ENCODE data around the gene DMPK.
A peak's percentile ranks its signal among the peaks of the same experiment; 100 is the strongest.

The DMPK gene, protein sequence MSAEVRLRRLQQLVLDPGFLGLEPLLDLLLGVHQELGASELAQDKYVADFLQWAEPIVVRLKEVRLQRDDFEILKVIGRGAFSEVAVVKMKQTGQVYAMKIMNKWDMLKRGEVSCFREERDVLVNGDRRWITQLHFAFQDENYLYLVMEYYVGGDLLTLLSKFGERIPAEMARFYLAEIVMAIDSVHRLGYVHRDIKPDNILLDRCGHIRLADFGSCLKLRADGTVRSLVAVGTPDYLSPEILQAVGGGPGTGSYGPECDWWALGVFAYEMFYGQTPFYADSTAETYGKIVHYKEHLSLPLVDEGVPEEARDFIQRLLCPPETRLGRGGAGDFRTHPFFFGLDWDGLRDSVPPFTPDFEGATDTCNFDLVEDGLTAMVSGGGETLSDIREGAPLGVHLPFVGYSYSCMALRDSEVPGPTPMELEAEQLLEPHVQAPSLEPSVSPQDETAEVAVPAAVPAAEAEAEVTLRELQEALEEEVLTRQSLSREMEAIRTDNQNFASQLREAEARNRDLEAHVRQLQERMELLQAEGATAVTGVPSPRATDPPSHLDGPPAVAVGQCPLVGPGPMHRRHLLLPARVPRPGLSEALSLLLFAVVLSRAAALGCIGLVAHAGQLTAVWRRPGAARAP

DNA sequence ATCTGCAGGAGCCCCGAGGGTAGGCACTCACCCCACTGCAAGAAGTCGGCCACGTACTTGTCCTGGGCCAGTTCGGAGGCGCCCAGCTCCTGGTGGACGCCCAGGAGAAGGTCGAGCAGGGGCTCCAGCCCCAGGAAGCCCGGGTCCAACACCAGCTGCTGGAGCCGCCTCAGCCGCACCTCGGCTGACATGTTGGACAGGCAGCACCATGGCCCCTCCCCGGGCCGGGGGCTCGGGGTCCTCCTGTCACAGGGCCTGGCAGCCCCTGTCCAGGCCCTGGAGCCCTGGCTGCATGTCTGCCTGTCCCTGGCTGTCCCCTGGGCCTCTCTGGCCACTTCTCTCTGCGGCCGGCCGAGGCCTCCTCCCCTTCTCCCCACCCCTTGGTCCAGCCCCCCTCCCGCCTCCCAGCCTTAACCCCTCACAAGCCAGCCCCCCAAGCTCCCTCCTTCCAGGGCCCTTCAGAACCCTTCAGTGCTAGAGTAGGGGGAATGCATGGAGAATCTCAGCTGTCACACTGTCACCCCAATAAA is at the start of gene DMPK:
Gene DMPK (minus strand): TSS at position 329 of the 530 bp plus-strand sequence. CDS start 138 bp downstream, at position 191.
- no peak for DNase-seq

DNA sequence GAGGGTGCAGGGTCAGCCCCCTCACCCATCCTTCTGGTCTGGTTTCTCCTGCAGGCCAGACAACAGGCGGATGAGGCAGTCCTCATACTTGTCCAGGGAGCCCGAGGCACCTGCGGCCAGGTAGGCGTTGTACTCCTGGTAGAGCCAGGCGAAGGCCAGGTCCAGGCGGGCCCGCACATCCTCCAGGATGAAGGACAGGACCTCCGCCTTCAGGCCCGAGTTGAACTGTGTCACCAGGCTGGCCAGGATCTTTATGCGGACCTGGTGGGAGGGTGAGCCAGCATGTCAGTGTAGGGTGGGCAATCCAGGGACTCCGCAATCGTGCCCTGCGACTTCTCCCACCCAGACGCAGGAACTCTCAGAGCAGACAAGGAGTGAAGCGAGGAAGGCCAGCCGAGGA is 46.7 kb upstream of the DMPK start:
- no peak for DNase-seq

DNA sequence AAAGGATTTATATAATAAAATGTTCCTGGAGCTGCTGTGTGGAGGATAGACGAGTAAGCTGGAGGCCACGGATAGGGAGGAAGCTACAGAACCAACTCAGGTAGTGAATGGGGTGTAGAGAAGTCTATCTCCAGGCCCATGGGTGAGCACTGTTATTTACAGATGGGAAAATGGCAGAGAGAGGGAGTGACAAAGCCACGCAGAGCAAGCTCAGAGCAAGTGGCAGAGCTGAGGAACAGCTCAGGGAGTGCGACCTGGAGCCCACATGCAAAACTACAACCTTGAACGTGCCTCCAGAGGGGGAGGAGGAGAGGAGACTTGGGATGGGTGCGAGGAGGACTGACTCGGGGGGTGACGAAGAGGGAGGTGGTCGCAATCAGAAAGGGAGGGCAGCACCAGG is 46.2 kb upstream of the DMPK start:
- DNase-seq = no peak

DNA sequence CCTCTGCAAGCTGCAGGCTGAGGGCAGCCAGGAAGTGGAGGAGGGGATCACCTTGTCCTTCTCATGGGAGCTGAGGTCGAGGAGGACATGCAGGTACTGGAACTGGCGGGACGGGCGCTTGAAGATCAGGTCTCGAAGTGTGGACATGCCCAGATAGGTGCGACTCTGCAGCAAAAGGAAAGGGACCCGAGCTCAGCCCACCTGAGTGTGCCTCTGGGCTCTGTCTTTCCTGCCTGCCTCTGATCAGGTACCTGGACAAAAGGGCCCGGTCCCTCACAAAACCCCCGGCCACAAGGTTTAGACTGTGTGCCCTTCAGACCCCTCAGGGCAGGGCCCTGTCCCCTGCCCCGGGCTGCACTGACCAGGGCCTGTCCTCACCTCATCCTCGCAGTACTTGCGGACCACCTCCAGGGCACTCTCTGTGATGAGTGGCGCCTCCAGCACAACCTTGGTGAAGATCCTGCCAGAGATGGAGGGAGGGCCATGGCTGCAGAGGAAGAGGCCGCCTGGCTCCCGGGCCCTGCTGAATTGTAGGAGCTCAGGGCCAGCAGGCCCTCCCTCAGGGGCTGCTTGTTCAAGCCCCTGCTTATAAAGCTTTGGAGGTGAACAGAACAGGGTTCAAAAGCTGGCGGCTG is 45.3 kb upstream of the DMPK start:
- DNase-seq = no peak

DNA sequence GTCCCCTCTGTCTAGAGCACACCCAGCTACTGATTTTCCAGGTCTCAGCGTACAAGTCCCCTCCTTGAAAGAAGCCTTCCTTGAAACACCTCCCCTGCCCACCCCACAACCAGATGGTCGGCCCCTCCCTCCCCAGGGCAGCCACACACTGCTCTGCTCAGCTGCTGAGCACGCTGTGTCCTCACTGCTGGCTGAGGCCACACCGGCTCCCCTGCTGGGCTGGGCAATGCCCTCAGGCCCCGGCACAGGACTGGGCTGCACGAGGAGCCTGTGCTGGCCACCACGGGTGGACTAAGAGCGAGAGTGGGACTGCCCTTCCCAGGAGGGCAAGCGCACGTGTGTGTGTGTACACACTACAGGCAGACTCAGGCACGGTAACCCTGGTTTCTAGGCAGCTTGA is 44.6 kb upstream of the DMPK start:
- no peak for DNase-seq

DNA sequence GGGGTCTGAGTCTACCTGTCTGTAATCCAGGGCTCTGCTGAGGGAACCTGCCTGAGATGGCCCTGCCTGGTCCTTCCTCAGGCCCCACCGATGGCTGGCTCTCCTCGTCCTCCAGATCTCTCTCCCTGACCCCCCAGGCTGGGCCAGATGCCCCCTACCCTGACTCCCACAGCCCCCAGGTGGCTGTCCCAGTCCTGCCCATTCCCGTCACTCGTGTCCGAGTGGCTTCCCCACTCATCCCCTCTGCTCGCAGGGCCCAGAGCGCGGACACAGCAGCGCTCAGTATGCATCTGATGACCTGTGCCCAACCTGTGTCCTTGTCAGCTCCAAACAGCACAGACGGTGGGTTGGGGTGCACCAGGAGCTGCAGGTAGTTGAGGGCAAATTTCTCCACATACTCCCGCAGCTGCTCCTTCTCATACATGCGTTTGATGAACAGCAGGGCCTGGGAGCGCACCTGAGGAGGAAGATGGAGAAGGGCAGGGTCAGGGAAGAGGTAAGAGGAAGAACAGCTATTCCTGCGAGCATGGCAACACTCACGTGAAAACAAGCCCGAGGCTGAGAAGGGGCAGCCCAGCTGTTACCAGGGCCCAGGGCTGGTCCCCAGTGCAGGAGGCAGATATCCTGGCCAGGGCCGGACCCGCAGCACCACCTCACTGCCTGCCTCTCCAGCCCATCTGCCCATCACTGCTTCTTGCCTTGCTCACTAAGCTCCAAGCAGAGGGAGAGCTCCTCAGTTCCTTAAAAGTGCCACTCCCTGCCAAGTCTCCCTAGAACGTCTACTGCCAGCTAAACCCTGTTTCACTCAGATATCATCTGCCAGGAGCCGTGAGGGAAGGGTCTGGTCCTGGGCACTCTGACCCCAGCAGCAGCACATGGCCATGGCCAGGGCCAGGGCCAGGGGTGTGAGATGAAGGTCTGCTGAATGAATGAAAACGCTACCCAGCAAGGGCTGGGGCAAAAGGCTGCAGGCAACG is 43.9 kb upstream of the DMPK start:
- no peak for DNase-seq

DNA sequence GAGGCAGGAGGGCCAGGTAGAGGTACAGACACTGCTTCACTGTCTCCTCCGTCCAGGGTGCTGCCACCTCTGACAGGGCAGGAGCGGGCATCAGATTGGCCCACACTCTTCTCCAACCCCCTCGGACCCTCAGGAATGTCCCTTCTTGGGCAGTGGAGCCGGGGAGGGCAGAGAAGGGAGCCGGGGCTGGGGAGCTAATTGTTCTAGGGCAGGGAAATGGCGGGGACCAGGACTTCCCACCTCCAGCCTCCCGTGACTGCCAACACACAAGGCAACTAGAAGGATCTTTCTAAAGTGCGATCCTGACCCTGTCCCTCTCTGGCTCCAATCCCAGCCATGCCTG is 42.9 kb upstream of the DMPK start:
- no peak for DNase-seq

DNA sequence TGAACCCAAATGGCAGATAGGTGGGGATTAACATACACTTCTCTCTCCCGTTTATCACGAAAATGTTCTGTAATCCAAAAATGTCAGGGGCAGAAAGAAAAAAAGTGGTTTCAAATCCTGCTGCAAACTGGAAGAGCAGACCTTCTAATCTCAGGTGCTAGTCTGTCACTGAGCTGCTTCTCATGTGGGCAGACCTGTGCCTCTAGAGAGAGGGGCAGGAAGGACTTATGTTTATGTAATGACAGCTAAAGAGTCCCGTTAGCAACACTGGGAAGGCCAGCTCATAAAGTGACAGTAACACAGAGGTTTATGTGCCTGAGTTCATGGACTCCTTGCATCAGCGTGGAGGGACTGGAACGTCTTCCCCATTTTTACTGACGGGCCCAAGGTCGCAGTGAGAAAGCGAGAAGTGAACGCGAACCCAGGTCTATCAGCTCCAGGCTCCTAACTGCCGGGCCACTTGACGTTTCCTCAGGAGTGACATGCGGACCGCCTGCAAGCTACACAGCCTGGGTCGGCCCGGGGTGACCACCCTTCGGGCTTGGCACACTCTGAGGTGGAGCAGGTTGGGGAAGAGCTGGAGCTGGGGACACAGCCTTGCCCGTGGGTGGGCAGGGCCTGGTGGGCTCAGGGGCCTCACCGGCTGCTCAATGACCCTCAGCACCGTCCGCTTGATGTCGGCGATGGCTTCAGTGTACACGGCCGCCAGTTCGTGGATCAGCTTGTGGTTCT is 42.4 kb upstream of the DMPK start:
- DNase-seq = no peak

DNA sequence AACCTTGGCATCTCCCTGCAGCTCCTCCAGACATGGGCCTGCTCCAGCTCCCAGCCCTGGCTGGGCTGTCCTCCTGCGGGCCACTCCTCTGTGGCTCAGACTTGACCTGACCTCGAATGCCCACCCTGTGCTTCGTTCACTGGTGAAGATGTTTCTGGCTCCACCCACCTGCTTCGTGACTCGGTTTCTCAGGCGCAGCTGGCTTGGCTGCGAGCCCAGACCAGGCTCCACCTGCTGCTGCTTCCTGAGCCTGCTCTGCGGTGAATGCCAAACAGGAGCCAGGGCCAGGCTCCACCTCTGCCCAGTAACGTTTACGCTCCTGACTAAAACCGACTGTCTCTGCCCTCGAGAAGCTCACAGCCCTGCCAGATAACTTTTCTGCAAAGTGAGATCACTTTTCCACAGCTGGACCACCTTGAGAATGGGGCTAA is 41.8 kb upstream of the DMPK start:
- no peak for DNase-seq

DNA sequence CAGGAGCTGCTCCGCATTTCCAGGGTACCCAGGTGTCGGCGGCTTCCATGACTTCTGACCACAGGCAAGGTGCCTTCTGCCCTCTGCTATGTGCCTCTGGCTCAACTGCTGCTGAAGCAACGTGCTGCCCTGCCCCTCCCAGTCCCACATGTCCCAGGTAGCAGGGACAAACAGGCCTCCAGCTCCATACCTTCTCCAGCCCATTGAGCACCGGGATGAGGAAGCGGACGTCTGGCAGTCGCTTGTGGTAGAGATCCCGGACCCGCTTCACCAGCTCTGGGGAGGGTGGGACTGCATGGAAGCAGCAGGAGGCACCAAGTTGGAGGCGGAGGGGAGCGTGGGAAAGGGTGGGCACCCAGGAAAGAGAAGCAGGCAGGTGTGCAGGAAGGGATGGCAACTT is 40.9 kb upstream of the DMPK start:
- no peak for DNase-seq

DNA sequence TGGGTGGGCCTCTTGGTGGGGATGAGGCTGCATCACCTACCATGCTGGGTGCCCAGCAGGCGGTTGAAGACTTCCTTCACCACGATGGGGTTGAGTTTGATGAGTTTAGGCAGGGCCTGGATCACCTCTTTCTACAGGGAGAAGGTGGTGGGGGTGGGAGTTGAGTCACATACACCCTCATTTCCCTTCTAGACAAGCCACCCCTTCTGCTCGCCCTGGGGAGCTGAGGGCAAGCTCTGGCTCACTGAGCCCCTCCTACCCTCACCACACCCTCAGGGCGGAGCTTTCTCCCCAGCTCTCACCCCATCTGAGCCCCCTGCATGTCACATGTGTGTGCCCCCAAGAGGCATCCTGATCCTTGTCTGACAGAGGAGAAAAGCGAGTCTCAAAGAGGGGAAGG is 40.4 kb upstream of the DMPK start:
- no peak for DNase-seq

DNA sequence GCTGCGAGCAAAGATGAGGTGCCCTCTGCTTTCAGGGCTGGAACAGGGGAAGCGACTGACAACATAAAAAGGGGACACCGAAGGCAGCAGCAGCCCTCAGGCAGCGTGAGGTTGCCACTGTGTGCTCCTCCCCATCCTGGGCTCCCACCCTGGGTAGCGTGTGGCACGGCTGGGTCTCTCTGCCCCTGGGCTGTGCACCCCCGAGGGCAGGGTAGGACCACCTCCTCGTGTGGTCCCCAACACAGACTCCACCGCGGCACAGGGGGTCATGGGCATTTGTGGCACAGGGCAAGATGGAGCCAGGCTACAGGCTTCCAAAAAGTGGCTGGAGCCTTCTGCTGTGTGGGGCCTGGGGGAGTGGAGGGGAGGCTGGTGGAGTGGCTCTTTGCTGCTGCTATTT is 39.3 kb upstream of the DMPK start:
- no peak for DNase-seq

DNA sequence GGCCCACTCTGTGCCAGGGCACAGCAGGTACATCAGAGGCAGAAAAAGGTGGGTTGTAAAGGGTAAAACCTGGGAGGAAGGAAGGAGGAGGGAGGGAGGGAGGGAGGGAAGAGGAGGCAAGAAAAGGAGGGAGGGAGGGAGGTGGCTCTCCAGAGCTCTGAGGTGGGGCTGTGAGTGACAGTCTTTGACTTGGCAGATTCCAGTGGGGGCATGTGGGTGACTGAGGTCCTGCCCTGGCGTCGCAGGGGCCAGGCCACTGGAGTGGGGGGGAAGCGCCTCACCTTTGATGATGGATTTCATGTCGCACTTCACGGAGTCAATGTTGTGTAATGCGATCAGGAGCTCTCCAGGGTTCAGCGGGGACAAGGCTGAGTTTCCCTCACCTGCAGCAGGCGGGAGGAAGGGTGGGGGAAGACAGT is 38.8 kb upstream of the DMPK start:
- DNase-seq = no peak

DNA sequence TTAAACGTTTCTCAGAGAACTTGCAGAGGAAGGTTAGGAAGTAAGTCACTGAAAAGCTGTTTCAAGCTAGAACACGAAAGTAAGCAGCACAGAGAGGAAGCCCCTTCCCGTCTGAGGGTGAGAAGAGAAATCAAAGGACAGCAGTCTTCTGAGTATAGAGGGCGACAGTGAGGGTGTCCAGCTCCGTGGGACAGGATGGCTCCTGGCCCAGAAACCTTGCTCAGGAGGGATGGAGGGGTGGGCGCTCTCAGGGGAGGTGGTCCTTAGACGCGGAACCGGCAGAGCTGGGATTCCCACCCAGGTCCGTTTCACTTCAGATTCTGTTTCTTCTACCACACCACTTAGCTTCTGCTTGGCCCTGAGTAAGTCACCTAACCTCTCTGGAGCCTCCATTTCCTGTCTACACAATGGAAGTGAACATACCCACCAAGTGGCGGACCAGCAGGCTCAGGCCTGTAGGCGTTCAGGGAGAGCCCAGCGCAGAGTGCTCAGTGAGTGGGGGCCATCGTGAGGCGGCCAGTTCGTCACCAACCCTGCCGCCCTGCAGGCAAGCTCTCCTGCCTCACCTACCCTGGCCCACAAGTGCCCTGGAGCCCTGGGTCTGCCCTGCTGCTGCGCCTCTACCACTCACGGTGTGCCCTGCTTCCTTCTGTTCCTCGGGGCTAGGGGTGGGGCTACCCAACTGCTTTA is 38.3 kb upstream of the DMPK start:
- DNase-seq = no peak

DNA sequence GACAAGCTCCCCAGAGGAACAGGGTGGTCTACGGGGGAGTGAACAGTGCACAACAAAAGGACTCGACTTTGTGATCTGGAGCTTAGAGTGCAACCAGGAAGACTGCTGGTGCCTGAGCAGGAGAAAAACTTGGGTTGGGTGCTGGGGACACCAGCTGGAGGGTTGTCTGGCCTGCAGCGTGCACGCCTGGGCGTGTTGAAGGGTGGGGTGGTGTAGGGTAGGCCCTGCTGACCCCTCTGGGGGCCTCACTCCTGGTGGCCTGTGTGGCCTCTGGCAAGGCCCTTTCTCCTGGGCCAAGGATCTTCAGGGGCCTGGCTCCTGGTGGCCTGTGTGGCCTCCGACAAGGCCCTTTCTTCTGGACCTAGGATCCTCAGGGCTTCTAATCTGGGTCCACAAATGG is 37.5 kb upstream of the DMPK start:
- no peak for DNase-seq

DNA sequence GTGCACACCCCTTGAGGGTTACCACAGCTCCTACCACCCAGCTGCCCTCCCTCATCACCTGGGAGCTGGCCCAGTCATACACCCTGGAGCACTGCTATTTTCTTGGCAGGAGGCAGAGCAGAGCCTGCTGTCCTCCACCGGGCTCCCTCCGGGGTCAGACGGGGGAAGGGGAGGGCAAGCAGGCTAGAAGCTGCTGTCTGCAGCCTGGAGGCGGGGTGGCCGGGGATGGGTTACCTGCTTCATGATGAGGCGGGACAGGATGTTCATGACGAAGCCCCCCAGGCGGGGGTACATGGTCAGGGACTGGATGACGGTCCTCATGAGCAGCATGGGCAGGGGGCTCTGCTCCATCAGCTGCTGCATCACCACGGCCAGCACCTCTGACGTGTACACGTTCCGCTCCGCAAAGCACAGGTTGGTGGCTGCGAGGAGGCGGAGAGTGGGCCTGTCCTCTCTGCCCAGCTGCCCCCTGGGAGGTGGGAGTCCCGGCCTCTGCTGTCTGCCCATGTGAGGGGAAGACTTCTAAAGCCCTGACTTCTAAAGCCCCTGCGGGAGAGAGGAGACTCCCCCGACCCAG is 35.5 kb upstream of the DMPK start:
- DNase-seq = no peak

DNA sequence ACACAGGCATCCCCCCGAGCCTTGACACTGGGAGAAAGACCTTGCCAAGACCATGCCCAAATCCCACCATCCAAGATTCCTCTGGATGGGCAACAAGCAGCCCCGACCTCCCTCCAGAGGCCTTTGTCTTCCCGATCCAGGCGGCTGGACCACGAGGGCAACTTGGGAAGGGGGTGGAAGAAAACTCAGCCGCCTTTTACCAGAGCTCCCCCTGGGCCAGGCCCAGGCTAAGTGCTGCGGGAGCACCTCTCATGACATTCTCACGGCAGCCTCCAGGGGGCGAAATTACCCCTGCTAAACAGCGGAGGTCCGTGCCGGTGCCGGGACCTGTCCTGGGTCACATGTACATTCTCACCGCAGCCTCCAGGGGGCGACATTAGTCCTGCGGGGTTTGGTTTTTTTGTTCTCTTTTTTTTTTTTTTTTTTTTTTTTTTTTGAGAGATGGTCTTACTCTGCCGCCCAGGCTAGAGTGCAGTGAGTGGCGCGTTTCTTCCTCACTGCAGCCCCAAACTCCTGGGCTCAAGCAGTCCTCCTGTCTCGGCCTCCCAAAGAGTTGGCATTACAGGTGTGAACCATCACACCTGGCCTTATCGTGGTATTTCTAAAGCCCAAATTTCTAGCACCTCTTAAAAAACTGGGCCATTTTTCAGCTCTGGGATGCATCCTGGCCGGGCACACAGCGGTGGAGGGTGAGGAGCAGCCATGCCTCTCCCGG is 34.9 kb upstream of the DMPK start:
- DNase-seq = peak; percentile 97

DNA sequence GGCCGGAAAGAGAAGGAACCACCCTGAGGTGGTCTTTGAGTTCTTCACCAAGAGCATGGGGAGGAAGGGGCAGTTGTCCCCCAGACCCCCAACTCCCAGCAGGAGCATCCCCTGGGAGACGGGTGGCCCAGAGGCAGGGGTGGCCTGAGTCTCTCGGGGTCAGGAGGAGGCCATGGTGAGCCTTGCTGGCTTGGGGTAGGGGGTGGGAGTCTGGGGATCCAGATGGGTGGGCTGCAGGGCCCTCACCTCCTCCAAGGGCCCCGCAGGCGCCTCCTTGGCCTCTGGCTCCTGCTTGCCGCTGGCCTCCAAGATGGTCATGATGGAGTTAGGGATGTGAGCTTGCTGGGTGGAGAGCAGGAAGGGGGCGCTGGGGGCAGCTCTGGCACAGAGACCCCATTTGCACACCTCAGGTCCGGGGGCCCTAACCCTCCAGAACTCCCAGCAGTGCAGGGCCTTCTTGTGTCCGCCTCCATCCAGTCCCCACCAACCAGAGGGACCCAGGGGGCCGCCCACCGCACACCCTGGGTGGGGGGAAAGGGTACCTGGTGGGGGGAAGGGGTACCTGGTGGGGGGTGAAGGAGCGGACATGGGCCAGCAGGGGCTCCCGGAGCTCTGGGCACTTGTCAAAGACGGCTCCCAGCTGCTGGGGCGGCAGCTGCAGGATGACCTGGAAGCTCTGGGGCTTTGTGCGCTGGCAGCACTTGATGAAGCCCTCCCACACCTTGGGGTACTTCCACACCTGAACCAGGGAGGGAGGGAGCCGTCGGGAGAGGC is 34.1 kb upstream of the DMPK start:
- no peak for DNase-seq

DNA sequence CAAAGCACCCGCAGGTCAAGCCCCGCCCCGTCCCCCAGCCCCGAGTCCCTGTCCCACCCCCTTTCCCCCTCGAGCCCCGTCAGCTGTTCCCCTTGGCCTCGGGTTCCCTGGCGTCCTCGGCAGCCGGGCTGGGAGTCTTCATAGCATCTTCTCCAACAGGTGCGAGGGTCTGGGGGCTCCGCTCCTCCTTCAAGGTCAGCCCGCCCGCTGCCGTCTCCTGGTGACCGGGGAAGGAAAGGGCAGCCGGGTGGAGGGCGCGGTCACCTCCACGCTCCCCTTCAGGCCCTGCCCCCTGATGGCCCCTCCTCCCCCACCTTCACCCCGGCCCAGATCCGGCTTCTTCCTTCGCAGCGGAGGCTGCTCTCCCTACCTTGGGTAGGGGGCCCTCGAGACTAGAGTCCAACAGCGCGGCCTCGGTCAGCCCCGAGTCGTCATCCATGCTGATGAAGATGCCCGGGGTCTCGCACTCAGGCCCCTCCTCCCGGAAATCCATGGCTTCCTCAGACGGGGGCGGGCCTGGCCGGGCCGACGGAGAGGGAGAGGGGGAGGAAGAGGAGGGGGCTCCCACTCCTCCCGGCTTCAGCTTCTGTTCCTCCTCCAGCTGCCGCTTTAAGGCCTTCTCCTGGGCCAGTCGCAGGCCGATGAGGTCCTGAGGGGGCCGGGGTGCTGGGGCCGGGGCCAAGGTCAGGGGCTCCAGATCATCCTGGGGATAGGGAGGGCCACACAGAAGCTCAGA is 33.4 kb upstream of the DMPK start:
- peak; percentile 26 for DNase-seq
